Fibroblast of villous mesenchyme (primary cell): ENCODE measurements around the gene INHBB. TPM values are rescaled to one million over a fixed set of nuclear protein-coding genes. Genes with fewer than 3 reads are reported as not detected.

Experiments
- DNase-seq: peaks from one replicate; pipeline ENCODE4 v3.0.0-alpha.2; 2010; ENCODE audit warnings: low read depth
- H3K4me3 ChIP-seq: 2 replicates; pipeline ENCODE4 v1.5.1; 2011; ENCODE audit warnings: low read depth, mild to moderate bottlenecking, low read length
- total RNA-seq: library from RNA; depleted of rRNA; stranded (reverse); fragments of >200 nt; gene quantifications from 2 replicates; pipeline ENCODE4 v1.2.3, GENCODE V29; 2012
- TF ChIP-seq, protein P1 (sequence below): IDR thresholded peaks from 2 replicates; pipeline ENCODE4 v1.5.1; 2012; ENCODE audit warnings: low read depth, mild to moderate bottlenecking, low read length; ENCODE audit not compliant: insufficient read depth

Gene INHBB
- total RNA-seq, 1 donor, result under 0.01 TPM

DNA sequence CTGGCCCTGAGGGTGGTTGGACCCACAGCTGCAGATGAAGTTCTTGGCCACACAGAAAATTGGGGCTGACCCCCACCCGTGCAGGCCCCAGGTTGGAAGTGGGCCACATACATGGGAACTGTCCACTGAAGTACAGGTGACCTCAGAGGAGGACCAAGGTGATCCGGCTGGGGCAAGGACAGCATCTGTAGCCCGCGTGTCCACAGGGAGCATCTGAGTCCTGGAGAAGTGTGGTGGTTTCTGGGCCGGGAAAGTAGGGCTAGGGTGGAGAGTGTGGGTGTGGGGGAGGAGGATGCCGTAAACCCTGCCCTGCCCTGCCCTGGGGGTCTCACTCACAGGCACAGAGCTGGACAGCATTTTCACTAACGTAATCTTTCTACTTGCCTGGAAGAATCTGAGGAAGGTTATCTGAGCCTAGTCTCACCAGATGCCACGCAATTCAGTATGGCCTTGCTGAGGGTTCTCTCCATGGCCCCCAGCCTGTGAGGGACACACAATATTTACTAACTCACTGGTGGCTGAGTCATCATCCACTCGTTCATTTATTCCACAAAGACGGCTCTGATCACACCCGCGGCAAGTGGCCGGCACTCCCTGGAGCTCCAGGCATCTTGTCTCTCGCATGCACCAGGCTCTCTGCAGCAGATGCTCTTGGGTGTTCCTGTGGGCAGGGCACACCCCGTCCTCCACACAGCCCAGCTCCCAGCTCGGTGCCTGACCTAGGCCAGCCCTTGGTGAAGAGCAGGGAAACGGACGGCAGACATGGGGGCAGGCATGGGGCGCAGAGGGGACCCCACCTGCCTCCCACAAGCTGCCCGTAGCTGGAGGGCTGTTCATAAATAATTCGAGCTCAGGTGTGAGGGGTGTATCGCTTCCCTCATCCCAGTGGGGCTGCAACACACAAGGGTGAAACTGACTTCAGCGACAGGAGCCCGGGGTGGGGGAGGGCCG is 51.2 kb downstream of the INHBB start:
- TF ChIP-seq, protein P1, sequence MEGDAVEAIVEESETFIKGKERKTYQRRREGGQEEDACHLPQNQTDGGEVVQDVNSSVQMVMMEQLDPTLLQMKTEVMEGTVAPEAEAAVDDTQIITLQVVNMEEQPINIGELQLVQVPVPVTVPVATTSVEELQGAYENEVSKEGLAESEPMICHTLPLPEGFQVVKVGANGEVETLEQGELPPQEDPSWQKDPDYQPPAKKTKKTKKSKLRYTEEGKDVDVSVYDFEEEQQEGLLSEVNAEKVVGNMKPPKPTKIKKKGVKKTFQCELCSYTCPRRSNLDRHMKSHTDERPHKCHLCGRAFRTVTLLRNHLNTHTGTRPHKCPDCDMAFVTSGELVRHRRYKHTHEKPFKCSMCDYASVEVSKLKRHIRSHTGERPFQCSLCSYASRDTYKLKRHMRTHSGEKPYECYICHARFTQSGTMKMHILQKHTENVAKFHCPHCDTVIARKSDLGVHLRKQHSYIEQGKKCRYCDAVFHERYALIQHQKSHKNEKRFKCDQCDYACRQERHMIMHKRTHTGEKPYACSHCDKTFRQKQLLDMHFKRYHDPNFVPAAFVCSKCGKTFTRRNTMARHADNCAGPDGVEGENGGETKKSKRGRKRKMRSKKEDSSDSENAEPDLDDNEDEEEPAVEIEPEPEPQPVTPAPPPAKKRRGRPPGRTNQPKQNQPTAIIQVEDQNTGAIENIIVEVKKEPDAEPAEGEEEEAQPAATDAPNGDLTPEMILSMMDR, result no peak
- H3K4me3 ChIP-seq, result no peak overlapping the region
- peak; percentile 3 for DNase-seq

DNA sequence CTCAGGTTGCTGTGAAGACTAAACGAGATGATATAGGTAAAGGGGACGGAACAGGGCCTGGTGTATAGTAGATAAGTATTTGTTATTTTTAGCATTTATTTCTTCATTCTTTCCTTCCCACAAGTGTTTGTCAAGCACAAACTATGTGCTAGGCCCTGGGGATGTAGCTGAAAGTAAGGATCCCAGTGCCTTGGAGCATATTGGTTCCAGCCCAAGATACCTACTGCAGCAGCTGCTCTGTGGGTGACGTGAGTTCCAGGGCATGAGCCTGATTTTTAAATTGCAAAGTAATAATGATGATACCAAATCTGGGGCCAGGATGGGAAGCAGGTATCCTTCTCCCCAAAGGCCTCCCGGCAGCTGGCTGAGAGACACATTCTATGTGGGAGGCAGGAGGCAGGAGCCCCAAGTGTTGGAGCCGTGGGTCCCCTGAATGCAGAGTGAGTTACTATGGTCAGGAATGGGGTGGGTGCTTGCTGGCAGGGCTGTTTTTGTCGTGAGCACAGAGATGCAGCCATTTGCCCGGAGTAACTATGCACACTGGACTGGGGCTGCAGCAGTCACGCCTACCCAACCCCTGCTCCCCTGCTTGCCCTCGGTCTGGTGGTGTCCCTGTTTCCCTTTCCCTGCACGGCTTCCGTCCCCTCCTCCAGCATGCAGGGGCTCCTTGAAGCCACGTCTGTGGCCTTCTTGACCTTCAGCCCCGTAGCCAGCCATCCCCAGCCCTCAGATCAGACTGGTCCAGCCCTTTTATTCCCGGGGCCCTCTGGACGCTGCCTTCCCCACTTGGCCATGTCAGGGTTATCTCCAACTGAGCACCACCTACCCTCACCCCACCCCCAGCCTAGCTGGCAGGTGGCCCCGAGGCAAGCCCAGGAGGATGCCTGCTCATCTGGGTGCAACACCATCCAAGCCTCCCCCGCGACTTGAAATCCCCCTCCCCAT is 52.4 kb downstream of the INHBB start:
- TF ChIP-seq, protein P1, result no peak
- no peak overlapping the region for H3K4me3 ChIP-seq
- no peak for DNase-seq

DNA sequence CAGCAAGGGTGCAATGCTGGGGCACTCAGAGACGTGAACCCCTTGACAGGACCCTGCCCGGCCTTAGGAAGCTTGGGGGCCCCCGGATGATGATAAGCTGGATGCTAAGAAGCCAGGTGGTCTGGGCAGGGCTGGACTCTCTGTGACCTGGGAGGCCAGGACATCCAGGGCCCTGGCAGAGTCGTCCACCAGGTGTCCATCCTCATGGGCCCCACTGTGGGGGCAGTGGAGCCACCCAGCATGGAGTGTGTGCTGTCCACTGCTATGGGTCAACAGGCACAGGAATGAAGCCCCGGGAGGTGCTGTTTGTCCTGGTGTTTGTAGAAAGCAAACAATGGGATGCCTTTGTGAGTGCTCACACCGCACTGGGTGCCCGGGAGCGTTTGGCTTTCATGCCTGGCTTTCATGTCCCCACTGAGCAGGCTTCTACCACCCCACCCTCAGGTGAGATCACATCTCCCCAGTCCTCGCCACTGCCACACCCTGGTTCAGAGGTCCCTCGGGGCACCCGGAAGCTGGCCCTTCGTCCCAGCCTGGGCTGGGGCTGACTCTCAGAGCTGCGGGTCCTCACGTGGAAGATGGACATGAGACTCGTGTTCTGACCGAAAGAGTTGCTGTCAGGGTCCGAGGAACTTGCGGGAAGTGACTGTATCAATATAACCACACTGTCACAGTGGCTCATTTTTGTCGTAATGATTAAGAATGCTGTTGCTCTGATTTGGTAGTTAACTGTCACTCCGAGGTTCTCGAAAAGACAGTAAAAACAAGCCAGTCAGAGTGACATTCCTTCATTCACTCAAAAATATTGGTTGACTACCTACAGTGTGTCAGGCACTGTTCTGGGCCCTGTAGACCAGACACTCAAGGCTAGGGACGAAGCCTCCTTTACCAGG is 53.3 kb downstream of the INHBB start:
- no peak for DNase-seq
- TF ChIP-seq, protein P1, result no peak

DNA sequence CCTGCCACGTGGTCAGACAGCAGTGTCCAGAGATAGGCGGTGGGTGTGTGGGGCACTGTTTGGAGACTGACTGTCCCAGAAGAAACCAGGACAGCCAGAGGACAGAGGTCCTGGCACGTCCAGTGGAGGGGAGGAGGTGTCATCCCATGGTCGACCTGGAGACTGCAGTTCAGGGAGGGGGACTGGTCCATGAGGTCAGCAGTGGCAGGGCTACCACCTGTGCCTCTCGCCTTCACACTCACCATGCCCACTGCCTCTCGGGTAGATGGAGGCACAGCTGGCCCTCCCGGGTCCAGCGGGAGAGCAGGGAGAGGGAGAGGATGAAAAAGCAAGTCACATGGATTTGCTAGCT is 53.9 kb downstream of the INHBB start:
- TF ChIP-seq, protein P1, result no peak
- DNase-seq, result no peak
- H3K4me3 ChIP-seq, result no peak overlapping the region

More for the DNA sequence above, 53.3 kb downstream of the INHBB start:
- H3K4me3 ChIP-seq, result no peak overlapping the region

DNA sequence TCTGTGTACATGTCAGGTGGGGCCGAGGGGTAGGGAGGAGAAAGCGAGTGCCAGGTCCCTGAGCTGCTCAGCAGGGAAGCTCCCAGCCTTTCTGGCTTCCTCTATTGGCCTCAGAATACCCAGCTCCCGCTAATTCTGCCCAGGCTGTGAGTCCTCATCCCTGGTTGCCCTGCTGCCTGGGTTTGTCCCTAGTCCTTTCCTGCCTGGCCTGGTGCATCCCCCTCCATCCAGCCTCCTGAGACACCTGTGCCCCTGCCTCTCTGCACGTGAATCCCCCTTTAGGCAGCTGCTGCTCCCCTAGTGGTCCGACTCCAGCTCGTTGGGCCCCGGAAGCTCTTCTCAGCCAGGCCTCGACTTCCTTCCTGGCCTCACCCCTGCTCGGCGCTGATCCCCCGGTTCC is 54.6 kb downstream of the INHBB start:
- no peak overlapping the region for H3K4me3 ChIP-seq
- DNase-seq, result no peak
- TF ChIP-seq, protein P1, result no peak

Other genes with a start within 250 kb of the INHBB start
- gene TMEM185B, start 122.7 kb upstream of the INHBB start, total RNA-seq, result 27.4 and 36.3 TPM in 2 replicates
- gene RALB, start 93.3 kb upstream of the INHBB start, total RNA-seq, result 35.1 and 66.9 TPM in 2 replicates